ENCODE measurements around the gene TBX5. TPM values are rescaled to one million over a fixed set of nuclear protein-coding genes. Genes with fewer than 3 reads are reported as not detected.

TBX5 gene
- total RNA-seq, 1 donor from 2014 or later: not detected

DNA sequence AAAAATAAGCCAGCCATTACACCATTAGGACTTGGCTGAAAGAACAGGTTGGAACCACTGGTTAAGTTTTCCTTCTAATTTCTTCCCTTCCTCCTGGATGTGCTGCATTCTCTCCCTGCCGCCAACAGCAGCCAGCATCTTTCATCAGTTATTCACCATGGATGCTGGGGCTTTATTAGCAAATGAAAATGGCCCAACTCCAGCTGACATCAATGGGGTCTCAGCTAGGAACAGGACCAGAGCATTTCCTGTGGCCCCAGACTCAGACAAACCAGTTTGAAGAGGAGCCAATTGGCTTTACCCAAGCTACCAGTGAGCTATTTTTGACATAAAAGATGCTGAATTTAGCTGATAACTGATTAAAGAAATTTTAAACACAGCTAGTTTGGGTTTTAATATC, 26.0 kb upstream of the TBX5 start:
- no peak for DNase-seq (ENCODE audit: low read depth in 2 of 2)

DNA sequence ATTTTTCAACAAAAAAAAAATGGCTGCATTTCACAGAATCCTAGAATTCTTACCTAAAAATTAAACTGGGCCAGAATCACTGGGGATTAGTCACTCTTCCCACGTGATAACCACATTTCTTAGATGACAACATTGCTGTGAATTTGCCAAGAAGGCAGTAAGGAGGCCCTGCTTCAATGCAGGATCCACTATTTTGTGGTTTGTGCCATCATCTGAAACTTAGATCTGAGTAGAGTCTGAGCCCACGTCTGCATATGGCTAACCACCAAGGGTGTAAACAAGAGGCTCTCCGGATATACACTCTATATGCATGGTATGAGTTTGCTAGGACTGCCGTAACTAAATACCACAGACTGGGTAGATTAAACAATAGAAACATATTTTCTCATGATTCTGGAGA, 24.4 kb upstream of the TBX5 start:
- DNase-seq (ENCODE audit: low read depth in 2 of 2): no peak

DNA sequence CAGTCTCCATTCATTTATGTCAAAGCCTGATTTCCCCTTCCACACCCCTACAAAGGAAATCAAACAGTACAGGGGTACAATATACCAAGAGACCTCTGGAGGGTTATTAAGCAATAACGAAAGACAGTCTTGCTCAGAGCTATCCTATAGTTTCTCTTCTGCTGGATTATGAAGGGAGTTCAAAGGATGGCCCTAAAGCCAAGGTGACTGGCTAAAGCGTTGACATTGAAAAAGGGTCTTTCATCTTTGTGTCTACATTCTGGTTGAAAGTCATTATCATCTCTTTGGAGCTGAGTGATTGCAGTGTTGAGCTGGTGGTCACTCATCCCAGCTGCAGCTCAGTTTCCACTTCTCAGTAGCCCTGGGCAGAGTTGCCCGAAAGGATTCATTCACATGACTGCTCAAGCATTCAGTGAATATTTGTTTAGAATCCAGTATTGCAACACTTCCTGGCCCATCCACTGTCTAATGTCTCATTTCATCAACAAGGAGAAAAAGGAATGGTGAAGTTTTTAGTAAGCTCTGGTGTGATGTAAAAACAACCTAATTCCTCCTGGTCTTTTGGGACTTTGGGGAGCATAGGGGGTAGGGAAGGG, 19.2 kb upstream of the TBX5 start:
- DNase-seq (ENCODE audit: low read depth in 2 of 2): no peak

DNA sequence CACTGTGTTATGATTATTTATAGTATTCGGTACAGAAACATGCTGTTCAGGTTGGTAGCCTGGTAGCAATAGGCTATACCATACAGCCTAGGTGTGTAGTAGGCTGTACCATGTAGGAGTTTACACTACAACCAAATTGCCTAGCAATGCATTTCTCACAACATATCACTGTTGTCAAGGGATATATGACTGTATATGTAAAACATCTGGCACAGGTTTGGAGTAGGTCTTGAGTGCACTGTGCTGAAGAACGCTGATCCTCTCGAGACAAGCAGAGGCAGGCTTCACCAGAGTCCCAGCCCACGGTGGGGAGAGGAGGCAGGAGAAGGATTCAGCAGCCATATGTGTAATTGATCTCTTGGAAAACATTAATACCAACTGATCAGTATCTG, 15.0 kb upstream of the TBX5 start:
- DNase-seq (ENCODE audit: low read depth in 2 of 2): no peak

DNA sequence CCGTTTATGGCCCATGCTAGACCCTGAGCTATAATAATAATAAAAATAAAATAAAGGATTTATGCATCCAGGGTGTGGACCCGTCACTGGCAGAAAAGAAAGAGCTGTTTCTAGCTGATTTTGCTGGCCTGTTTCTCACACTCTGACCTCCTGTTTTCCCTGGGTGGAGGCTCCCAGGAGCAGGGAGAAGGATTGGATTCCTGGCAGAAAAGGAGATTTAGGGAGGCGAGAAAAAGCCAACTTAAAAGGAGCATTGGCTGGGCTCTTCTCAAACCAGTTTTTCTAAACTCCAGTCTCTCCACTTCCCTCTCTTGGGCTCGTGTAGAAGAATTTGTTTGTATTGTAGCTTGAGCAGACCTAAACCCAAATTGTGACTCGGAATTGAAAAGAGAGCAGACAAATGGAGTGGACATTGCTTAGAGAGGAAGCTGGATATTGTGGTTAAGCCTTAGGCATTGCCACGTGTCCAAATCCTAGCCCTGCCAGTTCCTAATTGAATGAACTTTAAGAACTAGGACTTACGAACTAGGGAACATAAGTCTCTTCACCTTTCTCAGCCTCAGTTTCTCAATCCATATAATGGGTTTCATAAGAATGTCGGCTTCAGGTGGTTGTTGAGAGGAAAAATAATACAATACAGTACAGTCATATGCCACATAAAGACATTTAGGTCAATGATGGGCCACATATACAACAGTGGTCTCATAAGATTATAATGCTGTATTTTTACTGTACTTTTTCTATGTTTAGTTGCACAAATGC, 14.4 kb upstream of the TBX5 start:
- DNase-seq (ENCODE audit: low read depth in 2 of 2): no peak

DNA sequence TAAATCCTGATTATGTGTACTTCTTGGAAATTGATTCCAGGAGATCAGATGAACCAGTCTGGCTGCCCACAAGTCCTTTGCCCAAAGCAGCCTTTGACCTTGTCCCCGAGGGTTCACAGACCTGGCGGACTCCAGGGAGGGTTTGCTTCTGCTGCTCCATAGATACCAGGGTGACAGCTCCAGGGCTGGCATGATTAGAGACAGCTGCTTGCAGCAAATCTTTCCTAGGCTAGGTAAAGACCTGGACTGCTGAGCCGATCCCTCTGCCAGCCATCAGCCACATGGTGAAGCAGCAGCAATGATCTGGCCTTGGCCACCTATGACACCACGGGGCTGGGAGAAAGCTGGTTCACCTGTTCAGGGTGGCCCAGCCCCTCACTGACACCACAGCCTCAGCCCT, 10.1 kb upstream of the TBX5 start:
- no peak for DNase-seq (ENCODE audit: low read depth in 2 of 2)

DNA sequence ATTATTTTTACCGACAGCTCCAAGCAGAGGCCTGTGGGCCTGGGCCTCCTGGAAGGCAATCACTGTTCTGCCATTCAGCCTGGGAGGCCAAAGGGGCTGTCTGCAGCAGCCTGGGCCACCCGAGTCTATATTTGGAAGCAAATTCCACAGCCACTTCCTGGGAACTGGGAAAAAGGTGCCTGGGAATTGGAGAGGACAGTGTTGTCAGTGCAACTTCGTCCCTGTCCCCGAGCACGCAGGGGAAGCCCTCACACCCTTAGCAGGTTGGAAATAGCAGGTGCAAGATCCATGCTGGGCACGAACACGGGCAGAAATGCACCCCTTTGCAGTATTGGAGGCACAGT, 9.6 kb upstream of the TBX5 start:
- no peak for DNase-seq (ENCODE audit: low read depth in 2 of 2)

DNA sequence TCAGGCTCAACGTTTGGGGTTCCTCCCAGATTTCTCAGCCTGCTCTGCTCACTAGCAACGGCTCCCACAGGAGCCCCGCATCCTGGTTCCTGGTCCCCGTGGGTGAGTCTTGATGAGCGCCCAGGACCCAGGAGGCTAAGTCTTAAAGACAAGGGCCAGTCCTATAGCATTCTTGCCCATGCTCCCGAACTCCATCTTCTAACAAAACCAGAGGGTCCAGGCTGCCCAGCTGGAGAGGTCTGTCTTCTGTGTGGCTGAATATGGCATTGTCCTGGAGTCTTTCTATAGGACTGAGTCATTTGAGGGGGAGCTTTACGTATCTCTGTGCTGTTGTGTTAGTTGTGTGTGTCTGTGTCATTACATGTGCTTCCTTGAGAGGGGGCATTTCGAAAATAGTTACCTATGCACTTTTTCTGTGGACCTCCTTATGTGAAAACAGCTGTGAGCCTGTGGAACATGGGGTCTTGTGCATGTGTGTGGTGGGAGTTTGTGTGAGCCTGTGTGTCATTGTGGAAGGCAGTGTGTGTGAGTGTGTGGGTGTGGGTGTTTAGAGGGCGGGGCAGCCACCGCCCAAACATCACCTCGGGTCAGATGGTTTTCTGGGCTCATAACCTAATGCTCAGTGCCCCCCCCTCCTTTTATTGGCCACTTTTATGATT, 9.1 kb upstream of the TBX5 start:
- no peak for DNase-seq (ENCODE audit: low read depth in 2 of 2)

DNA sequence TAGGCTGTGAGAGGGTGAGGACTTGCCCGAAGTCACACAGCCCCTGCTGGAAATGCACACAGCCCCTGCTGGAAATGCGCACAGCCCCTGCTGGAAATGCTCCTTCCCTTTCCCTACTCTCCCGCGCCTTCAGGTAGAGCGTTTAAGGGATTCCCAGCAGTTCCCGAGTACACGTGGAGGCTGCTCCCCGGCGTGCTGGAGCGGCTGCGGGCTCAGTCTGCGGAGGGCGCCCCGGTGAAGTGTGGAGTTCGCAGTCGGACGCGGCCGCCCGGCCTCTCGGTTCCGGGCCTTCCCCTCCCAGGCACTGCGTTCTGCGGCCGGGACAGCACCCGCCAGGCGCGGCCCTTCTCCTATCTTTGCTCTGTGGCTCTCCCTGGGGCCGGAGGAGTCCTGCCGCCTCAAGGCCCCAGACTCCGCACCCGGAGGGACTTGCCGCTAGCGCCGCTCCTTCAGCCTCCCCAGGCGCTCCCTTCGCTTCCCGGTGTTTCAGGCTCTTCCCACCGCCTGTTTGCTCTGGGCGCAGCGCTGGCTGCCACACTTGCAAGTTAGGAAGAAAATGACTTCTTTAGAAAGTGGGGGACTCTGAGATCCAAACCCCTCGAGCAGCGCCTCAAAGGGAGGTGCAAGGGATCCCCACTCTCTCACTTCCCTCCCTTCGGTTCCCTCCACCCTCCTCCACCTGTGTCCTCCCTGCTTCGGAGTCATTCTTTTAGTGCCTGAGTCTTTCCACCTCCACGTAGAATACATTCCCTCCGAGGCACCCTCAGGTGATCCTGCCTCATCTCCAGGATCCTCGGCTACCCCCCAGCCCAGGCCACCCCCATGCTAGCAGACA, 8.3 kb upstream of the TBX5 start:
- no peak for DNase-seq (ENCODE audit: low read depth in 2 of 2)

DNA sequence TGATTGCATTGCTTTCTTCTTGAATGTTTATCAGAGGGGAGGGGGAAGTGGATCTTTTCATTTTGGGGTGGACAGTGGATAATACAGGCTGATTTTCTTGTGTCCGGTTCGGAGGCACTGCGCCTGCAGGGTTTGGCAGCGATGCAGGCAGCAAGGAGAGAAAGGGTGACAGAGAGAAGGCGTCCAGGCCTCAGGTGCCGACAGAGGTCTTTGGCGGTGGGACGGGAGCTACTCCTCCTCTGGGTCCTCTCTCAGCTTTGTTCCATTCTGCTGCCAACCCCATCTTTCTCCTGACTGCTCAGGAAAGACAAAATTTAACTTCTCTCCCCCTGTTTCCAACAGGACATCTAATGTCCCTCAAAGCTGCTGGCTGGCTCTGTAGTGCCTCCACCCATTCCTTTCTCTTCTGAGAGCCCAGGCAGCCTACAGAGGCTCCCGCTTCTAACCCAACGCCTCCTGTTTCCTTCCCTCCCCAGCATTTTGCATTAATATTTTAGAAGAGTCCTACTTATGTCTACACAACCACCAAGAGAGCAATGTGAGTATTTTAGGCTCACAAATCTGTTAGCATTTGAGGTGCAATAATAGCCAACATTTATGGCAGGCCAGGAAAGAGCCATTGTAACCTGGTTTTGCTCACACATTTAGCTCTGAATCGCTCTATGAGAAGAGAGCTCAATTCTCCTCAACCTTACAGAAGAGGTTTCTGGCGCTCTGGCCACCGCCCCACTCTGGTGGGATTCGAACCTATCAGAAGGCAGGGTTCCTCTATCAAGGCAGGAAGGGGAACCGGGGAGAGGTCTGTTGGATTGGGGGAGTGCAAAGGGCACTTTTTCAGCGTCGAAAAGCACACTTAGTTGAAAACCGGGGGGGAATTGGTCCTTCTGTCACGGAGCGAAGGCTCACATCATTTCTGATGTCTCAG, 7.1 kb upstream of the TBX5 start:
- DNase-seq (ENCODE audit: low read depth in 2 of 2): no peak

DNA sequence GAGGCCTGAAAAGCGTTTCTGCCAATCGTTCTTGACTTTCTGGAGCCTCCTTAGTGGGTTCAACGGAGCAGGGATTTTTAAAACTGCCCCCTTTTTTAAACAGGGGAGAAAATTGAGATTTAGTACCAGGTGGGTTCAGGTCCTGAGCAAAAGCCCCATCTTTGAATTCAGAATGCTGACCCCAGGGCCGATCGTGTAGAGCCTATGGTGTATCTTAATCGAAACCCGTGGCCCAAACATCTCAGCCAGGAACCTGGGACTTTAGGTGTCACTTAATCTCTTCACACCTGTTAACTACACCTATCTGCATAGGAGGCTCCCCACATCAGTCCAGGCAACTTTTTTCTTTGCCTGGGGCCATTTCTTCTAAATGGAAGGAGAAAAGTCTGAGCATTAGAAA, 6.4 kb upstream of the TBX5 start:
- no peak for DNase-seq (ENCODE audit: low read depth in 2 of 2)

DNA sequence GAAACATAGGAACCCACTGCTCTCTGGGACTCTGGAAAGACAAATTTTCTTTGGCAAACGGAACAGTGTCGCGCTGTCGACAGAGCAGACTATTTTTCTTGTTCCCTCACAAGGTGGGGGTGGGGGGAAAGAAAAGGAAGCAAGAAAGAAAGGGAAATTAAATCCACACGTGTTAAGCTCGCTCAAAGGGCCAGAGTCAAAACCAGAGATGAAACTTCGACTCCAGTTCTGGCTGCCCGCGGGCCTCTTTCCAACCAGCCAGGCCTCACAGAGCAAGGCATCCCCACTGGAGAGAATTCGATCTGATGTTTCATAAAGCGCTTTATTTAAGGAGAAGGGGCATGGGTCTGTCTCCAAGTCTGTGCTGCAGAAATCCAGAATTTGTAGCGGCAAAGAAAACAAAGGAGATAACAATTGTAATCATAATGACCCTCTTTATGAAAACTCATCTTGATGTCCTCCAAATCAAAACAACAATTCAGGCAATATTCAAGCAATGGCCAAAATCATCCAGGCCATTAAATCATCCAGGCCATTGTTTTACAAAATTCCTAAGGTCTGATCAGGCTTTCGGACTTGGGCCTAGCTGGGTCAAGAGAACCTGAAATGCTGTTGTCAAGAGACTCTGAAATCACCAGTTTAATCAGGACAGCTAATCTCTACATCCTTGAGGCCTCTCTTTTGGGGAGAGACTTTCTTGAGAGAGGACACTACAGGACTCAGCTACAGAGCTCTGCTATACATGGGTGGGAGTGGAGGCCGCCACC, 5.3 kb upstream of the TBX5 start:
- DNase-seq (ENCODE audit: low read depth in 2 of 2): no peak

DNA sequence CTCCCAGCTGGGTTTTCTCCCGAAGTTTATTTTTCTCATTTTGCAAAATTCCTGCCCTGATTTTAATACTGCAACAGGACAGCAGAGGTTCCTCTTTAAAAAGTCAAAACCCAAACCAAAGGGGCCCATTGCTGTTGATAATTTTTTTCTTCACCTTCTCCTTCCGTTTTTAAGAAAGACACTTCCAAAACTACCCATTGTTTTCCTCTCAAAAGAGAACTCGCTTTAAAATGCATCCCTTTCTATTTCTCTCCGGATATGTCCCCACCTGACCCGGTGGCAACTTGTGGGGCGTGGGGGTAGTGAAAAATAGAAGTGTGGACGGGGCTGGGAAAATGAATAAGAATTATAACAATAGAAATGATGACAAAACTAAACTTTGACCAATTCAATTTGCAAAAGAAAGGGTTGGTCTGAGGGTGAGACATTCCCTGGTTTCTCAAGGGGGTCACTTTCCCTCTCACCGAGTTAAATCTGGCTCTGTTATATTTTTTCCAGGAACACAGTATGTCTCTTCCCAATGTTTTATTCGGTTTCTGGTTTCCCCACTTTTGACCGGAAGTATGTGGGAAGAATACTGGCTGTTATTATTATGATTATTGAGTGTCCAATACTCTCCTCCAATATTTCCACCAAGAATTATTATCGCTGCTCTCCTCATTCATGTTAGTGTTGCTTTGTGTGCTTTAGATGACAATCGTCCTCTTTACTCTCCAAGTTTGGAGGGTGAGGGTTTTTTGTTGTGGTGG, 4.1 kb upstream of the TBX5 start:
- DNase-seq (ENCODE audit: low read depth in 2 of 2): no peak

DNA sequence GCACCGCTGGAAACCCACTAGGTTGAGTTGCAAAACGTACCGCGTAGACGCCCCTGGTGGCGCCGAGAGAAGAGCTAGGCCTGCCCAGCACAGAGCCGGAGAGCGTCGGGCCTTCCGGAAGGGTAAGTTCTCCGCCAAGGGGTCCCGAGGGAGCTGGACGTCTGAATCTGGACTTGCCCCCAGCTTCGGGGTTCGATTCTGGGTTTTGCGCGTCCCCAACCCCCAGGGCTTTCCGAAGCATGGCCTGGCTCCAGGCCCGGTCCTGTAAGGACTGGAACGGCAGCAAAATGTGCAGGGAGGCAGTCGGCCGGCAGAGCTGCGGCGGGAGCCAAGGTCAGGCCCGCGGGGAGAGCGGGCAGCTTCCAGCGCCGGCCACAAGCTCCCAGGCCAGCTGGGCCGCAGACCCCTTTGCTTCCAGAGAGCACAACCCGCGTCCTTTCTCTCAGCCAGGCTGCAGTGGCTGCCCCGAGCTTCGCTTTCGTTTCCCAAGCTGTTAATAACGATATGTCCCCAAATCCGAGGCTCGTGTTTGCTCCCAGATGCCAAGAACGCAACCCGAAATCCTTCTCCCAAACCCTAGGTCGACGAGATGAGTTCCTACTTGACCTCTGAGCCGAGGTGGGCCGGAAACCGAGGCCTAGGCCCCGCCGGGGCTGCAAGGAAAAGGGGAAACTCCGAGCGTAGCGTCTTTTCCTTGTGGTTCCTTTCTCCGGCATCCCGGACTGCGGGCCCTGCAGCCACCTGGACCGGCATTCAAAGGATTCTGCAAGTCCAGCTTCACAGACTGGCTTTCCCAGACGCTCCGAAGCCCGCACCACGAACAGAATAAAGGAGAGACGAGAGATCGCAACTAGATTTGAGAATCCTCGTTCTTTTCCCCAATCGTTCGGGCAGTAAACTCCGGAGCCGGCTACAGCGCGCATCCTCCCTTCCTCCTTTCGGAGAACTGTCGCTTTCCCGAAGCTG, 3.2 kb upstream of the TBX5 start:
- DNase-seq (ENCODE audit: low read depth in 2 of 2): peak; percentile 18 to 28

DNA sequence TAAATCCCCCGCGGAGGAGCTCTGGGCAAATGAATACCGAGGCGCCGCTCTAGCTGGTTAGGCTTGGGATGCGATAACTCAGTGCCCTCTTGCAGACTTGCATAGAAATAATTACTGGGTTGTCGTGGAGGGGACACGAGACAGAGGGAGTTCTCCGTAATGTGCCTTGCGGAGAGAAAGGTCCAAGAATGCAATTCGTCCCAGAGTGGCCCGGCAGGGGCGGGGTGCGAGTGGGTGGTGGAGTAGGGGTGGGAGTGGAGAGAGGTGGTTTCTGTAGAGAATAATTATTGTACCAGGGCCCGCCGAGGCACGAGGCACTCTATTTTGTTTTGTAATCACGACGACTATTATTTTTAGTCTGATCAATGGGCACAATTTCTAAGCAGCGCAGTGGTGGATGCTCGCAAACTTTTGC, 2.5 kb upstream of the TBX5 start:
- DNase-seq (ENCODE audit: low read depth in 2 of 2): no peak

DNA sequence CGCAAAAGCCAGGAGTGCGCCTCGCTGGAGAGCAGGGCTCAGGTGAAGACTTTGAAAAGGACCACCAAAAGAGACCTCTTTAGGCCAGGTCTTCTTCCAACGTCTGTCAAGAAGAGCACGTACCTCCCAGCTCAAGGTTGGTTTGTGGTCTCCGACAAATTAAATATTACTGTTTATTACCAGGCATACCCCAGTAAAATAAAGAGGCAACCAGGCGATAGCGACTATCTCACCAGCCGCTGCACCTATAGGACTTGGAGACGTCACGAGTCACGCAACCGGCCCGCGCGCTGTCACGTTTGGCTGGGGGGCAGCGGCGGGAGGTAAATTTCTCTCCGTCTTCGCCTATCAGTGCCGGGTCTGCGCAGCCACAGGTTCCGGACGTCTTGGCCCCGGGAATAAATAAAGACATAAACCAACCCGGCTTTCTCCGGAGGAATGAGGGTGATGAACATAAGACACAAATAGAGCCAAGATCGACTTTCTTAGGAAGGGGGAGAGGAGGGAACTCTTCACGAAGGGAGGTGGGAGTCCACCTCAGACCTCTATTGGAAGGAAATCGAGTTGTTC, 2.0 kb upstream of the TBX5 start:
- no peak for DNase-seq (ENCODE audit: low read depth in 2 of 2)

DNA sequence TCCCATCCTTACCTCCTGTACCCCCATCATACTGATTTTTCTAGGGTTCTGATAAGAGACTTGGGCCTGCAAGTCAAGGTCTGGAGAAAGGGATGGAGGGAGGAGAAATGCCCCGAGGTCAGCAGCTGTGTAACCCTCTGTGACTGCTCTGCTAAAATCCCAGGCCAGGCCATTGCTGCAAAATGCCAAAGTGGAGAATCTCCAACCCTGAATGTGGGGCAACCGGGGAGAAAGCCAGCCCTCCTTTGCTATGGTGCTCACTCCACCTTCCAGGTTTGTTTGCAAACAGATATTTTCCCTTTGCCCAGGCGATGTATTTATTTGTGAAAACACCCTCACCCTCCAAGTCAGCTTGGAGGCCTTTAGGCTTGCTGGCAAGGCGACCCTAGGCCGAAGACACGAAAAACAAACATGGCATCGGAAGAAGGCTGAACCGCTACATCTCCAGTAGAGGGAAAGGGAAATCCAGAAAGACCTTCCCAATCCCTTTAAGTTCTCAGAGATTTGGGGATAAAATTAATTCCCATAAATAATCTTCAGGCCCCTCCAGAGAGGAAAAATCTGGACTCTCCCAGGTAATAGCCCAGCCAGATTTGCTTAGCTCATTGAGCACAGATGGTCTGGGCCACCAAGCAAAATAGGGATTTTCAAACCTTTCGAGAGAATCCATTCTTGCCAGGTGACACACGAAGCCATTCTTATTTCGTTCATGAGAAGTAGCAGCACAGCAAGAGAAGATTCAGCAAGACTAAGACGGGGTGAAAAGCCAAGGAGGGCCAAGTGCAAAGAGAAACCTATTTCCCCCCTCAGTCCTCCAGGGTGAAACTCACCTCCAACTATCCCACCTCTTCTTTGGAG, 1.3 kb upstream of the TBX5 start:
- DNase-seq (ENCODE audit: low read depth in 2 of 2): no peak
